Muscle layer of duodenum (tissue), 2 donors: ENCODE data around the gene ASMT.

Experiments used
- H3K27ac ChIP-seq: one replicate; pipeline ENCODE4 v1.7.0; 2013; ENCODE audit warnings: mild to moderate bottlenecking, low read length
- H3K27me3 ChIP-seq: one replicate; pipeline ENCODE4 v1.7.0; 2013; ENCODE audit warnings: low read depth, mild to moderate bottlenecking, control low read depth, low read length
- H3K36me3 ChIP-seq, 2 donors: one replicate each; pipeline ENCODE4 v1.7.0; 2013; ENCODE audit warnings: low read length in 2 of 2, control low read depth in 1 of 2, mild to moderate bottlenecking in 1 of 2; ENCODE audit not compliant: insufficient read depth in 2 of 2, control insufficient read depth in 1 of 2
- H3K4me1 ChIP-seq, 2 donors: one replicate each; pipeline ENCODE4 v1.7.0; 2013; ENCODE audit warnings: low read length in 2 of 2, mild to moderate bottlenecking in 2 of 2, control low read depth in 1 of 2, moderate library complexity in 1 of 2; ENCODE audit not compliant: insufficient read depth in 2 of 2, control insufficient read depth in 1 of 2
- H3K4me3 ChIP-seq, 2 donors: one replicate each; pipeline ENCODE4 v1.7.0; 2013; ENCODE audit warnings: low read length in 2 of 2, low read depth in 1 of 2, mild to moderate bottlenecking in 1 of 2
- H3K9me3 ChIP-seq, 2 donors: one replicate each; pipeline ENCODE4 v1.7.0; 2013; ENCODE audit warnings: low read length in 2 of 2, control low read depth in 1 of 2, mild to moderate bottlenecking in 1 of 2; ENCODE audit not compliant: control insufficient read depth in 1 of 2
- donor health status: healthy.

ASMT gene

GRCh38 chrX:1591102-1591862 is 23.6 kb upstream of the ASMT start, which contains the start of gene AKAP17A:
AKAP17A (plus strand) TSS chrX:1591604; CDS start chrX:1593463, 1,859 bp downstream.
- Histone ChIP-seq H3K27me3 (no peaks in the 10 kb centered on the region), H3K36me3 (peaks cover 23 to 26% of the 10 kb centered on the region in 2 donors), H3K4me3 (peak within 1 kb of the TSS; percentile 74 to 97), H3K27ac (peak within 1 kb of the TSS; percentile 60), H3K9me3 (no peaks in the 10 kb centered on the region), H3K4me1 (peaks cover 0 to 18% of the 10 kb centered on the region in 2 donors)

- Histone ChIP-seq H3K27ac (peak overlapping the region; percentile 60), H3K4me3 (peak overlapping the region; percentile 74 to 97), H3K9me3 (no peaks in the 10 kb centered on the region), H3K4me1 (peaks cover 0 to 18% of the 10 kb centered on the region in 2 donors), H3K36me3 (peaks cover 27 to 30% of the 10 kb centered on the region in 2 donors), H3K27me3 (no peaks in the 10 kb centered on the region)
These were observed 22.9 kb upstream of the ASMT start for GRCh38 chrX:1591863-1592469.

DNA sequence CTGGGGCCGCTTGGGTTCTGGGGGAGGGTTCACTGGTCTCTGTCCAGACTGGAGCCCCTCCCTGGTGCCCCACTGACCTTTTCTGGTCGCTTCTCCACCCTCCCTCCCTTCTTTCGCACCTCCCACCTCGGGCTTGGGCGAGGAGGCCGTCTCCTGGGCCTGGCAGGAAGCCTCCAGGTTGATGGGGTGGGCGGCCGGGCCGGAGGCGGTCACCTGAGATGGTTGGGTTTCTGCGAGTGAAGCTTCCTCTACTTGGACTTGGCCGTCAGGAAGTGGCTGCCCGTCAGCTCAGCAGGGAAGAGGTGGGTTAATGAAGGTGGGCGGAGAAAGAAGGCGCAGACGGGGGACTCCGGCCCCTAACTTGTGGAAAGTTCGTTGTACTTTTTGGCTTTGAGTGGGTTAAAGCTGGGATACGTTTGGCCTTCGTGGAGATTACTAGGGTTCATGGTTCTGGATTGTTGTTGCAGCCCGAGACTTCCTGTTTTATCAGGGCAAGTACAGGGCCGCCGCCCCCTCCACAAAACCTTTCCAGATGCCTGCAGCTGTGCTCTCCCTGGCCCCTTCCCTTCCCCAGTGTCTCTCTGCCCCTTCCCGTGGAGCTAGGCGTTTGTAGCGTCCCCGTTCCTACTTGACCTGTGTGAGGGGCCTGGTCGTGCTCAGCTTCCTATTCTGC is 22.3 kb upstream of the ASMT start:
- Histone ChIP-seq H3K4me1 (peaks cover 0 to 18% of the 10 kb centered on the region in 2 donors), H3K27ac (peak overlapping the region; percentile 60), H3K27me3 (no peaks in the 10 kb centered on the region), H3K9me3 (no peaks in the 10 kb centered on the region), H3K36me3 (peaks cover 28 to 37% of the 10 kb centered on the region in 2 donors), H3K4me3 (peak overlapping the region; percentile 74 to 97)

DNA sequence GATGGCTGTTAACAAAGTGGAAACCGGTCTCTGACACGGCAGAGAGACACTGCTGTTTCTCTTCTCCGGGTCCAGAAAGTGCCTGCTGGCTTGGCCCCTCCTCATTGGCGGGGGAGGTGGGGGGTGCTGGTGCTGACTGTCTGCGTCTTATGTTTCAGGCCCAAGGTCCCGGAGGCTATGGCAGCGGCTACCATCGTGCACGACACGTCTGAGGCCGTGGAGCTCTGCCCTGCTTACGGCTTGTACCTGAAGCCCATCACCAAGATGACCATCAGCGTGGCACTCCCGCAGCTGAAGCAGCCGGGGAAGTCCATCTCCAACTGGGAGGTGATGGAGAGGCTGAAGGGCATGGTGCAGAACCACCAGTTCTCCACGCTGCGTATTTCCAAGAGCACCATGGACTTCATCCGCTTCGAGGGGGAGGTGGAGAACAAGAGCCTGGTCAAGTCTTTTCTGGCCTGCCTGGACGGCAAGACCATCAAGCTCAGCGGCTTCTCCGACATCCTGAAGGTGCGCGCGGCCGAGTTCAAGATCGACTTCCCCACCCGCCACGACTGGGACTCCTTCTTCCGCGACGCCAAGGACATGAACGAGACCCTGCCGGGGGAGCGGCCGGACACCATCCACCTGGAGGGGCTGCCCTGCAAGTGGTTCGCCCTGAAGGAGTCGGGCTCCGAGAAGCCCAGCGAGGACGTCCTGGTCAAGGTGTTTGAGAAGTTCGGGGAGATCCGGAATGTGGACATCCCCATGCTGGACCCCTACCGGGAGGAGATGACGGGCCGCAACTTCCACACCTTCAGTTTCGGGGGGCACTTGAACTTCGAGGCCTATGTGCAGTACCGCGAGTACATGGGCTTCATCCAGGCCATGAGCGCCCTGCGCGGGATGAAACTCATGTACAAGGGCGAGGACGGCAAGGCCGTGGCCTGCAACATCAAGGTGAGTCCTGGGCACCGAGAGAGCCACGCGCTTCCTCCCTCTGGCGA is 21.3 kb upstream of the ASMT start:
- Histone ChIP-seq H3K4me1 (peaks cover 0 to 18% of the 10 kb centered on the region in 2 donors), H3K4me3 (peak overlapping the region; percentile 74 to 97), H3K27me3 (no peaks in the 10 kb centered on the region), H3K36me3 (peaks cover 30 to 46% of the 10 kb centered on the region in 2 donors), H3K27ac (no peak overlapping the region), H3K9me3 (no peaks in the 10 kb centered on the region)

- Histone ChIP-seq H3K27me3 (no peaks in the 10 kb centered on the region), H3K4me3 (no peak overlapping the region), H3K9me3 (no peaks in the 10 kb centered on the region), H3K27ac (no peak overlapping the region), H3K4me1 (peaks cover 0 to 18% of the 10 kb centered on the region in 2 donors), H3K36me3 (peaks cover 37 to 67% of the 10 kb centered on the region in 2 donors)
These were observed 19.2 kb upstream of the ASMT start for GRCh38 chrX:1595711-1596060.

DNA sequence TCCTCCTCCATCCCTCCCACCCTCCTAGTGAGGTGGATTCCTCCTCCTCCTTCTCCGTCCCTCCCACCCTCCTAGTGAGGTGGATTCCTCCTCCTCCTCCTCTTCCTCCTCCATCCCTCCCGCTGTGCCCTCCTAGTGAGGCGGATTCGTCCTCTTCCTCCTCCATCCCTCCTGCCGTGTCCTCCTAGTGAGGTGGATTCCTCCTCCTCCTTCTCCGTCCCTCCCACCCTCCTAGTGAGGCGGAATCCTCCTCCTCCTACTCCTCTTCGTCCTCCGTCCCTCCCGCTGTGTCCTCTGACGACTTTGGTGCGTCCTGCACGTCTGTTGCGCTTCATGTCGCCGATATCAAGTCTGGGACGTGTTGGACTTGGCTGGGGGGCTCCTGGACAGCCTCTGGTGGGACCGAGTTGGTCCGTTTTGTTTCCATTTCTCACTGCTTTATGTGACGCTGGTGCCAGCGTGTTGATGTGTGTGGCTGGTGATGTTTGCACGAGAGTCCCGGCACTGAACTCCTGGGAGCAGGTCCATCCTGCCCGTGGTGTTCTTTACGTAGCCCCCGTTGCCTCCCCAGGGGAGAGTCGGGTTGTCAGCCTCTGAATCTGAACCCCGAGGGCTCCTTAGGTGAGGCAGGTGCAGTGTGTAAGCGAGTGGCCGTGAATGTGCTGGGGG is 18.0 kb upstream of the ASMT start:
- Histone ChIP-seq H3K4me3 (no peak overlapping the region), H3K27ac (no peak overlapping the region), H3K27me3 (no peaks in the 10 kb centered on the region), H3K4me1 (peaks cover 0 to 18% of the 10 kb centered on the region in 2 donors), H3K9me3 (no peaks in the 10 kb centered on the region), H3K36me3 (peaks cover 43 to 79% of the 10 kb centered on the region in 2 donors)

DNA sequence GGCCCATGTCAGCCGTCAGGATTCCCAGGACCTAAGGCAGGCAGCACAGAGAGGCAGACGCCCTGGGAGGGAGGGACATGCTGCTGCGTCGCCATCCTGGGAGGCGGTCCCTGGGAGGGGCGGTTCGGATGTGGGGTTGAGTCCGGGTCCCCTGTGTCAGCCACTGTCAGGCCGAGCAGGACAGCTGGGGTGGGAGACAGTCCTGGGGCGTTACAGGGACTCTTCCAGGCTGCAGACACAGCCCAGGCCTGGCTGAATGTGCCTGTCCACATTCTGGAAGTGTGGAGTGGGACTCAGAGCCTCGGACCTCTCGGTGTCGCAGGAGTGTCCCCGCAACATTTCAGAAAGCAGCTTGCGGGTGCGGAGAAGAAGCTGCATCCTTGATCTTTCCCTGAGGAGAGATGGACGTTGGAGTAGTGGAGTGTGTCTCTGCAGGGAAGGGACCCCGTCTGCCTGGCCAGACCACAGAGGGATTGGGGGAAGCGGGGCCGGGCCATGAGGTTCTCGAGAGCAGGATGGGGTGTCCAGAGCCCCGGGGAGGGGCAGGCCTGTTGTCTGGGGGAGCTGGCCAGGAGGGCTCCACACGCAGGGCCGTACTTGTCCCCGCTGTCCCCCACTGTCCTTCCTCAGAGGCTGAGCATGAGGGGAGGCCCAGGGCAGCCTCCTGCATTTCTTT is 17.4 kb upstream of the ASMT start:
- Histone ChIP-seq H3K4me1 (peaks cover 0 to 15% of the 10 kb centered on the region in 2 donors), H3K36me3 (peaks cover 49 to 85% of the 10 kb centered on the region in 2 donors), H3K27ac (no peak overlapping the region), H3K27me3 (no peaks in the 10 kb centered on the region), H3K4me3 (no peak overlapping the region), H3K9me3 (peaks cover 0 to 6% of the 10 kb centered on the region in 2 donors)

- H3K4me1 ChIP-seq: peaks cover 0 to 7% of the 10 kb centered on the region in 2 donors
- no peak overlapping the region for H3K4me3 ChIP-seq
- H3K9me3 ChIP-seq: peaks cover 0 to 6% of the 10 kb centered on the region in 2 donors
- no peak overlapping the region for H3K27ac ChIP-seq
- no peaks in the 10 kb centered on the region for H3K27me3 ChIP-seq
- peaks cover 51 to 93% of the 10 kb centered on the region in 2 donors for H3K36me3 ChIP-seq
These were observed 16.6 kb upstream of the ASMT start for GRCh38 chrX:1598021-1598875.

DNA sequence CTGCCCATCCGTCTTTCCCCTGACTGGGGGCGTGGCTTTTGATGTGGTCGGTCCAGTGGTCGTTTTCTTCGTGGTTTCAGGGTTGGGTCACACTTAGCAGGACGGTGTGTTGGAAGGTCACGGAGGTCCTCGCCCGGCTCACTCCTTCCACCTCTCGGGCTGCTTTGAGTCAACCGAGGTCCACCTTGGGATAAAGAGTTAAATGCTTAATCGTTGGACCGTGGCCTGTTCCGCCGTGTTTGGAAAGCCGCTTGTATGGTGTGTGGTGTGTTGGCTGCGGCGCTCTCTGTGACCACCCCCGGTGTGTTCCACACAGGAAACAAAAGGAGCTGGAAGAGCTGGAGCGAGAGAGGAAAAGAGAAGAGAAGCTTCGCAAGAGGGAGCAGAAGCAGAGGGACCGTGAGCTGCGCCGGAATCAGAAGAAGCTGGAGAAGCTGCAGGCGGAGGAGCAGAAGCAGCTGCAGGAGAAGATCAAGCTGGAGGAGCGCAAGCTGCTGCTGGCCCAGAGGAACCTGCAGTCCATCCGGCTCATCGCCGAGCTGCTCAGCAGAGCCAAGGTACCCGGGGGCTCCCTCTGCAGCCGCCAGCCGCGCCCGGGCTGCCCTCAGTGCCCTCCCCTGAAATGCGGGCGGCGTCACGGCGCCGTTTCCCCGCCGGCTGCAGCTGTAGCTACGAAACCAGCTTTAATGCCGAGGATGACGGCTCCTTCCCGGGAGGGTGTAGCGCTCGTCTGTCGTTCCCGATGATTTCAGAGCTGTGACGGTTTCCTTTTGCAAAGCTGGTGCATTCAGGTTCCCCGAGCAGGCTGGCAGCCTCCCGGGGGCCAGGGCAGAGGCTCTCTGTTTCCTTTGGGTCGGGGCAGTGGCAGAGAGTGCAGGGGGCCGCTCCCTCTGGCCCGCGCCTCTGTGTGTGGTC is 15.7 kb upstream of the ASMT start:
- H3K36me3 ChIP-seq: peaks cover 46 to 91% of the 10 kb centered on the region in 2 donors
- no peaks in the 10 kb centered on the region for H3K27me3 ChIP-seq

More for the DNA sequence above, 15.7 kb upstream of the ASMT start:
- peaks cover 0 to 3% of the 10 kb centered on the region in 2 donors for H3K4me1 ChIP-seq
- no peak overlapping the region for H3K27ac ChIP-seq
- H3K9me3 ChIP-seq: peaks cover 0 to 6% of the 10 kb centered on the region in 2 donors
- no peak overlapping the region for H3K4me3 ChIP-seq
